Right renal pelvis (tissue), 4 donors: ENCODE measurements around the gene CROCC. TPM values are rescaled to one million over a fixed set of nuclear protein-coding genes. Genes with fewer than 3 reads are reported as not detected.
"Not testable (repeated sequence)": the region's sequence is repeated elsewhere in the genome, so short reads cannot be mapped to it uniquely, and the experiment has no call there.

Source experiments
- DNase-seq, 4 donors: peaks; one replicate each; pipeline ENCODE4 v3.0.0-alpha.2; 2013; ENCODE audit warnings: low read depth in 4 of 4, low spot score in 3 of 4, missing footprints in 1 of 4
- polyA plus RNA-seq, 4 donors: library from polyadenylated mRNA; unstranded; fragments of 120-200 nt; gene quantifications; one replicate each; pipeline ENCODE4 v1.2.1, GENCODE V29; 2013; ENCODE audit not compliant: insufficient read length in 4 of 4

Gene CROCC
- polyA plus RNA-seq, 4 donors: 24.7 to 39.1 (median 29.7) TPM

DNA sequence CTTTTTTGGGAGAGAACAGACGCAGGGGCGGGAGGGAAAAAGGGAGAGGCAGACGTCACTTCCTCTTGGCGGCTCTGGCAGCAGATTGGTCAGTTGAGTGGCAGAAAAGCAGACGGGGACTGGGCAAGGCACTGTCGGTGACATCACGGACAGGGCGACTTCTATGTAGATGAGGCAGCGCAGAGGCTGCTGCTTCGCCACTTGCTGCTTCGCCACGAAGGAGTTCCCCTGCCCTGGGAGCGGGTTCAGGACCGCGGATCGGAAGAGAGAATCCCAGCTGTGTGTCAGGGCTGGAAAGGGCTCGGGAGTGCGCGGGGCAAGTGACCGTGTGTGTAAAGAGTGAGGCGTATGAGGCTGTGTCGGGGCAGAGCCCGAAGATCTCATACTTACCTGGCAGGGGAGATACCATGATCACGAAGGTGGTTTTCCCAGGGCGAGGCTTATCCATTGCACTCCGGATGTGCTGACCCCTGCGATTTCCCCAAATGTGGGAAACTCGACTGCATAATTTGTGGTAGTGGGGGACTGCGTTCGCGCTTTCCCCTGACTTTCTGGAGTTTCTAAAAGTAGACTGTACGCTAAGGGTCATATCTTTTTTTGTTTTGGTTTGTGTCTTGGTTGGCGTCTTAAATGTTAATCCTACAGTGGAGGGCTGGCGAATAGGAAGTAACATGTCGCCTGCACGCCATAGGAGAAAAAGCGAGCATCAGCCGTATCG lies 26.0 kb upstream of the CROCC start, which contains the start of gene RNU1-2:
RNU1-2 (plus strand) TSS at position 383 of the 718 bp plus-strand sequence.
- DNase-seq: peak in 2 of 4 donors; percentile 96 to 100

DNA sequence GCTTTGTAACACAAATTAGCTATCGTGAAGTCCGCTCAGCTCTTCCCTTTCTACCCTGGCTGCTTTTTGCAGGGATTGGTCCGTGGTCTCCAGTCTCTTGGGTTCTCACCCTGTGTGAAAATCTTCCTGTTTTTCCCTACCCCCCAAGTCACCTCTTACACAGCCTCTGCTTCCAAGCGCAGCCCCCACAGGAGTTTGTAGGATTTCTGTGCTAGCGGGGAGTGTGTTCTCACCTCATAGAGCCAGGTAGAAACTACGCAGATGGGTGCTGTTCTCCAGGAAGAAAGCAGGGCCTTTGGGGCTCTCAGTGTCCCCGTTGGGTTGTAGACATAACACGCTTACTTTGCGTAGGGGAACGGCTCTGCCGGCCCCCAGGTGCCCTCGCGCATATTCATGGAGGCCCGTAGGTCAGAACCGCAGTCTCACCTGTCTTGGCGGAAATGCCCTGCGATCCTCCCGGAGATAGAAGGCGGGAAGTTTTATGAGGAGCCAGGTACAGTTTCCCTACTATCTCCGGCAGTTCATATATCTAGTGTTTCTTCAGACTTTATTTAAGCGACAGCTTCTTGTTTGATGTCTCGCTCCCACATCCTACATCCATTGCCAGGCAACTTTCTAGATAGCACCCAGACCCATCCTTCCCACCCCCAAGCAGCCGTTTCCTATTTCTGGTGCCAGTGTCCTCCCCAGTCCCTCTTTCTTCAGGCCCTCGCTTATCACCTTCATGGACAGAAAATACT lies 25.2 kb upstream of the CROCC start:
- not testable (repeated sequence) for DNase-seq

- not testable (repeated sequence) for DNase-seq
These were observed 24.1 kb upstream of the CROCC start for GRCh38 chr1:16897653-16898052.

GRCh38 chr1:16898298-16898697 lies 23.4 kb upstream of the CROCC start:
- DNase-seq: not testable (repeated sequence)

DNA sequence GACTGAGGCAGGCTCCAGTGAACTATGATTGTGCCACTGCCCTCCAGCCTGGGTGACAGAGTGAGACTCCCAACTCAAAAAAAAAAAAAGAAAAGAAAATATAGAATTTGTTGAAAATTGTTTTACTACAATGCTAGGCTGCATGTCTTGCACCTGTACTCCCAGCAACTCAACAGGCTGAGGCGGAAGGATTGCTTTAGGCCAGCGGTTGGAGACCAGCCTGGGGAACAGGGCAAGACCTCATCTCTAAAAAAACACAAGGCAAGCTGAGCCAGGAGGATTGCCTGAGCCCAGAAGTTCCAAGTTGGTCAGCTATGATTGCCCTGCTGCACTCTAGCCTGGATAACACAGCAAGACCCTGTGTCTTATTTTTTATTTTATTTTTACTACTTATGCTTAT lies 22.7 kb upstream of the CROCC start:
- DNase-seq: not testable (repeated sequence)

- DNase-seq: no peak
These were observed 21.0 kb upstream of the CROCC start for GRCh38 chr1:16900751-16901150.

DNA sequence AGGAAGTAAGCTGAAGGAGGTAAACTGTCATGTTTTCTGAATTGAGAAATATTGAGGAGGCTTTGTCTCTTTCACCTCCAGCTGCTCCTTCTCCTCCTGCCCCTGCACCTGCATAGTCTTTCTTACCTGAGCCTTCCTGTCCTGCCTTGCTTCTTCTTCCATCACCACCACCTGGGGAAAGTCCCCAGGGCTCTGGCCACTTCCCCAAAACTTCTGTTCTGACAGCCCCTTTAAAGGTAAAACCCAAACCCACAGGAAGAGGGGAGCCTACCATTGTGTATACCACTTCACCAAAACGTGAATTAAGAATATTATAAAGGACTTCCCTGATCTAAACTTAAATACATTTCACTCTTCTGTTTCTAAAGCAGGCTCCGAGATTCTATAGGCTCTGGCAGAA lies 20.4 kb upstream of the CROCC start:
- not testable (repeated sequence) for DNase-seq

DNA sequence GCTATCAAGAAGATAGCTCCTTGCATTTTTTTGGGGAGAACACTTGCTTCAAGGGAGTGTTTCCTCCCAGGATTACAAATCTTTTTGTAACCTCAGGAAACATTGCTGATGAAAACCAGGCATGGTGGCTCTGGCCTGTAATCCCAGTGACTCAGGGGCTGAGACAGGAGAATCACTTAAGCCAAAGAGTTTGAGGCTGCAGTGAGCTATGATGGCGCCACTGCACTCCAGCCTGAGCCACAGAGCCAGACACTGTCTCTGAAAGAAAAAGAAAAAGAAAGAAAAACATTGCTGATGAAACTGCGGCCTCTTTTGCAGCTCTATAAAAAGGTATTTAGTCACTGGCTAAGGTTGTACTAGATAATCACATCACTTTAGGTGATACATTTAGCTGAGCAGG lies 18.7 kb upstream of the CROCC start:
- no peak for DNase-seq

- no peak for DNase-seq
These were observed 18.3 kb upstream of the CROCC start for GRCh38 chr1:16903458-16903796.

- peak; percentile 94 to 100 (median 96) for DNase-seq
These were observed 17.1 kb upstream of the CROCC start for GRCh38 chr1:16904560-16905109.

- DNase-seq: peak in 1 of 4 donors; percentile 40
These were observed 16.4 kb upstream of the CROCC start for GRCh38 chr1:16905110-16905867.

DNA sequence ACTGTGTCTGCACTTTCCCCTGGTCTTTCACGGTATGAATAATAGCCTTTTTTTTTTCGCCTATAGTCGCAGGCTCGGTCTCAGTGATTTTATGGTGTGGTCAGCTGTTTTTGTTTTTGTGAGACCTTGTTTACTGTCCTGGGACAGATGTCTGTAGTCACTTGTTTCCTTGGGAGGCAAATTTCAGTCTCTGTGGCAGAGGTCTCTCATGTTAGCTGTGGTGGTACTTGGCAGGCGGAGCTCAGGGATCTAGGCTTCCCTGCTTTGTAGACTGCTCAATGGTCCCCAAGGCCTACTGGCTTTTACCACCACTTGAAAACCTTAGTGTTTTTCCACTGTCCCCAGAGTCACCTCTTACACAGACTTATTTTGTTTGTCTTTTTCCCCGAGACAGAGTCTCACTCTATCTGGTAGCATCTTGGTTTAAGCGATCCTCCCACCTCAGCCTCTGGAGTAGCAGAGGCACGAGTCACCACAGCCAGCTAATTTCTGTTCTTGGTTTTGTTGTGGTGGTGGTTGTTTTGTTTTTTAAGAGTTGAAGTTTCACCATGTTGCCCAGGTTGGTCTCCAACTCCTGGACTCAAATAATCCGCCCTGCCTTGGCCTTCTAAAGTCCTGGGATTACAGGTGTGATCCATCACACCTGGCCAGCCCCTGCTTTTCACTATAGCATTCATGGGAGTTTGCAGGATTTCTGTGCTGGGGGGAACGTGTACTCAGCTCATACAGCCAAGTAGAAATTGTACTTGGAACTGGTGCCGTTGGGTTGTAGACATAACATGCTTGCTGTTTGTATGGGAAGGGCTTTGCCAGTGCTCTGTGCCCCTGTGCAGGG lies 15.6 kb upstream of the CROCC start:
- DNase-seq: no peak

GRCh38 chr1:16906873-16907272 lies 14.9 kb upstream of the CROCC start:
- no peak for DNase-seq

- DNase-seq: no peak
These were observed 13.6 kb upstream of the CROCC start for GRCh38 chr1:16907870-16908758.

GRCh38 chr1:16911851-16912721 lies 9.6 kb upstream of the CROCC start:
- not testable (repeated sequence) for DNase-seq

DNA sequence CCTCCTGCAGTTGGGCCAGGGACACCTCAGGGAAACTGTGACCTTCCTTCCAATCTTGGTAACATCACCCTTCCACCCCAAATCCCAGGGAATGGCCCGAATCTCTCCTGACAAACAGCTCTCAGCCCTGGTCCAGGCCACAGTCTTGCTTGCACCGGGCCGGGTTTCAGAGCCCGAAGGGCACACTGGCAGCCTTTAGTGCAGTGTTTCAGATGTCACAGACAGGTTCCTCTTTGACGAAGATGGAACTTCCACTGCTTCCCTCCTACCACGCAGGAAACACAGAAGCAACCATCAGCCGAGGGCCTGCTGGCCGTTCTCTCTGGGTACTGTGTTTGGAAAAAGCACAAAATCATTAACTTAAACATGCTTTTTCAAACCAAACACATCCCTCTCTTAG lies 9.0 kb upstream of the CROCC start:
- not testable (repeated sequence) for DNase-seq

- no peak for DNase-seq
These were observed 8.4 kb upstream of the CROCC start for GRCh38 chr1:16913181-16913832.
